ENCODE results near the gene DPP6. TPM values are rescaled to one million over a fixed set of nuclear protein-coding genes. Genes with fewer than 3 reads are reported as not detected.

Gene DPP6
- total and polyA plus RNA-seq, 7 donors: 0.18 to 1.8 (median 0.57) TPM

DNA sequence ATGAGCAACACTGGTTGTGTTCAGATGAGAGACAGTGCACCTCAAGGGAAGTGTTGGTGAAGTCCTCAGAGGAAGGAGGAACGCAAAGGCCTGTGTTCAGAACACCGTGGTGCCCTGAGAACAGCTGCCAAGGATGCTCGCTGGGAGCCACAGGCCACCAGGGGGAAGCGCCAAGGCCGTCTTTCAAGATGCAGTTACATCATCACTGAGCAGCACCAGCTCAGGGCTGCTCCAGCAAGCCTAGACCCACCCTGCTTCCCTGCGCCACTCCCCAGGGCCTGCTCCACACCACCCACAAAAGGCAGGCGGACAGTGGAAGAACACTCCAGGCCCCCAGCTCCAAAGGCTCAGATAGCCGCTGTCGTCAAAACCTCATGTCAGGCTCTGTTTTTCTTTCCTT is 378.8 kb downstream of the DPP6 start:
- peak overlapping the region; percentile 41 for H3K4me3 ChIP-seq
- 76 to 89% (median 83%) methylated on average over 9 of the region's 9 CpGs for WGBS, 3 donors
- no peaks in the 10 kb centered on the region for H3K36me3 ChIP-seq (ENCODE audit: insufficient read depth in 1 of 2, low read depth in 1 of 2)
- ATAC-seq: peak in 3 of 4 donors; percentile 30 to 39 (median 33)
- intact Hi-C loops (cut with DNase I): no loop called here
- H3K27ac ChIP-seq: peak overlapping the region; percentile 76
- no peaks in the 10 kb centered on the region for H3K9me3 ChIP-seq
- DNase-seq: peak in 1 of 2 donors; percentile 30
- peaks cover 4% of the 10 kb centered on the region for H3K4me1 ChIP-seq
- TF ChIP-seq, protein P1, sequence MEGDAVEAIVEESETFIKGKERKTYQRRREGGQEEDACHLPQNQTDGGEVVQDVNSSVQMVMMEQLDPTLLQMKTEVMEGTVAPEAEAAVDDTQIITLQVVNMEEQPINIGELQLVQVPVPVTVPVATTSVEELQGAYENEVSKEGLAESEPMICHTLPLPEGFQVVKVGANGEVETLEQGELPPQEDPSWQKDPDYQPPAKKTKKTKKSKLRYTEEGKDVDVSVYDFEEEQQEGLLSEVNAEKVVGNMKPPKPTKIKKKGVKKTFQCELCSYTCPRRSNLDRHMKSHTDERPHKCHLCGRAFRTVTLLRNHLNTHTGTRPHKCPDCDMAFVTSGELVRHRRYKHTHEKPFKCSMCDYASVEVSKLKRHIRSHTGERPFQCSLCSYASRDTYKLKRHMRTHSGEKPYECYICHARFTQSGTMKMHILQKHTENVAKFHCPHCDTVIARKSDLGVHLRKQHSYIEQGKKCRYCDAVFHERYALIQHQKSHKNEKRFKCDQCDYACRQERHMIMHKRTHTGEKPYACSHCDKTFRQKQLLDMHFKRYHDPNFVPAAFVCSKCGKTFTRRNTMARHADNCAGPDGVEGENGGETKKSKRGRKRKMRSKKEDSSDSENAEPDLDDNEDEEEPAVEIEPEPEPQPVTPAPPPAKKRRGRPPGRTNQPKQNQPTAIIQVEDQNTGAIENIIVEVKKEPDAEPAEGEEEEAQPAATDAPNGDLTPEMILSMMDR (IDR thresholded peaks at IDR 0.05): no peak
- H3K27me3 ChIP-seq (ENCODE audit: insufficient read depth in 3 of 3, low read length in 2 of 3): no peaks in the 10 kb centered on the region

DNA sequence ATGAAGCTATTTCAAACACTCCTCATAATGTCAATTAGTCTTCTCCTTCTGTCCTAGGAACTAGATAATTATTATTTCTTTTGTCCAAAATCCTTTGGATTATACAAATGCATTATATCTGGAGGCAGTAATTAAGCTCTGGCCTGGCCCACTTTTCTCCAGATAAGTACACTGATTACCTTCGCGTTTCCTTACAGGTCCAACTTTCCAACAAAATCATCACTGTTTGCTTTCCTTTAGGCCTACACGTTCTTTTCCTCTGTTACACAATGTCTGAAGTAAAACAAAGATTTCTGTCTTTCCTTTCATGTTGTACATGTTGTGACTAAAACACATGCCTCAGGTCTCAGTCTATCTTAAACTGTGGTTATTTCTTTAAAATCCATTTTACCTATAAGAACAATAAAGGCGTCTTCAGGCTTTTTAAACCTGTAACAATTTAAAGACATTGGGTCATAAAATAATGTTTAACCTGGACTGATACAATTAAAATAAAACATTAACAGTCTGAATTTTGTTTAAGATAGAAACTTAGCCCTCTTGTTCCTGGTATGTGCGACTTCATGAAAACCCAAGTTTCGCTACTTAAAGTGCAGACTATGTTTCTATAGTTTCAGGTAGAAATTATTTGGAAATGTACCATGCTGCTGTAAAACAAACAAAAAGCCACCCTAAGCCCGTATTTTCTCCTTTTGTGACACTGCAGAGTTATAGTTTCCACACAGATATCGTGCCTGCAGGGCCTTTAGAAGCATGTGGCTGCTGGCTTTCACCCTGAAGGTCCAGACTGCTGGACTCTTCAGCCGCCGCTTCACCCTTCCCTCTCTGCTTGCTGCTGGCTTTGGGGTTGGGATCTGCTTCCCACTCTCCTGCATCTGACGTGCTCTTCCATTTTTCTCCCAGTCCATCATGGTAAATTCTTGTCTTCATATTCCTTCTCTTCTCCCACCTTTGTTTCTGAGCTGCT is 381.7 kb downstream of the DPP6 start:
- peaks cover 10% of the 10 kb centered on the region for H3K4me1 ChIP-seq
- no peak for ATAC-seq
- intact Hi-C loops (cut with DNase I): no loop called here
- no peaks in the 10 kb centered on the region for H3K36me3 ChIP-seq (ENCODE audit: insufficient read depth in 1 of 2, low read depth in 1 of 2)
- 80 to 84% (median 83%) methylated on average over 11 of the region's 11 CpGs for WGBS, 3 donors
- H3K27ac ChIP-seq: no peak overlapping the region
- TF ChIP-seq, protein P1 (IDR thresholded peaks at IDR 0.05): no peak
- H3K4me3 ChIP-seq: no peak overlapping the region
- peaks cover 0 to 1% (median 0%) of the 10 kb centered on the region in 3 donors for H3K27me3 ChIP-seq (ENCODE audit: insufficient read depth in 3 of 3, low read length in 2 of 3)
- H3K9me3 ChIP-seq: no peaks in the 10 kb centered on the region
- no peak for DNase-seq

DNA sequence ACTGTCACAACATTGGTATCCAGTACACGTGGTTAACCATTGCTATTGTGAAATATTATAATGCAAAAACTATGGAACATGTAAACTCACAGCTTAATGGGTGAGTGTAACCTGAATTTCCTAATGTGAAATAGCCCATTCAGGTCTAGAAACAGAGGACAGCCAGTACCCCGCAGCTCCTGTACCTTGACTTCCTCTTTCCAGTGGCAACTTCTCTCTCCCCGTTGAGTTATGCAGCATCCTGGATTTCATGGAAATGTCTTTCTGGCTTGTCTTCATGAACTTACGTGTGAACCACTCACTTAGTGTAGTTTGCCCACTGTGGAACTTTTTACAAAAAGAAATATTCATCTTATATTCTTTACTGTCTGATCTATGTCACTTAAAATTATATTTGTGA is 384.4 kb downstream of the DPP6 start:
- DNase-seq (no peak), ATAC-seq (no peak)
- Histone ChIP-seq H3K27ac (no peak overlapping the region), H3K4me3 (no peak overlapping the region), H3K27me3 (ENCODE audit: insufficient read depth in 3 of 3, low read length in 2 of 3) (peaks cover 0 to 1% (median 0%) of the 10 kb centered on the region in 3 donors), H3K9me3 (no peaks in the 10 kb centered on the region), H3K4me1 (peaks cover 21% of the 10 kb centered on the region), H3K36me3 (ENCODE audit: insufficient read depth in 1 of 2, low read depth in 1 of 2) (no peaks in the 10 kb centered on the region)
- TF ChIP-seq, protein P1 (IDR thresholded peaks at IDR 0.05): no peak
- WGBS, 3 donors: 70 to 80% (median 77%) methylated on average over 4 of the region's 4 CpGs
- intact Hi-C loops (cut with DNase I): no loop called here

- TF ChIP-seq, protein P1 (IDR thresholded peaks at IDR 0.05): no peak
- no peaks in the 10 kb centered on the region for H3K36me3 ChIP-seq (ENCODE audit: insufficient read depth in 1 of 2, low read depth in 1 of 2)
- no peak overlapping the region for H3K27ac ChIP-seq
- no peak overlapping the region for H3K4me3 ChIP-seq
- 33 to 45% (median 45%) methylated on average over 2 of the region's 2 CpGs for WGBS, 3 donors
- H3K4me1 ChIP-seq: peaks cover 24% of the 10 kb centered on the region
- no peaks in the 10 kb centered on the region for H3K9me3 ChIP-seq
- ATAC-seq: no peak
- no peak for DNase-seq
- intact Hi-C loops (cut with DNase I): no loop called here
- peaks cover 0 to 1% (median 0%) of the 10 kb centered on the region in 3 donors for H3K27me3 ChIP-seq (ENCODE audit: insufficient read depth in 3 of 3, low read length in 2 of 3)
These were observed 385.0 kb downstream of the DPP6 start for GRCh38 chr7:154437234-154437633.
